Activated CD4-positive, alpha-beta T cell treated with anti-CD3 and anti-CD28 coated beads, Interleukin-2, amount 50 U/mL, for 16 hours (primary cell): ENCODE data around the gene MANEAL.

Experiments
- DNase-seq: peaks from one replicate; pipeline ENCODE4 v3.0.0-alpha.2; 2020

Gene MANEAL

GRCh38 chr1:37831109-37831508 is 37.5 kb downstream of the MANEAL start:
- no peak for DNase-seq

DNA sequence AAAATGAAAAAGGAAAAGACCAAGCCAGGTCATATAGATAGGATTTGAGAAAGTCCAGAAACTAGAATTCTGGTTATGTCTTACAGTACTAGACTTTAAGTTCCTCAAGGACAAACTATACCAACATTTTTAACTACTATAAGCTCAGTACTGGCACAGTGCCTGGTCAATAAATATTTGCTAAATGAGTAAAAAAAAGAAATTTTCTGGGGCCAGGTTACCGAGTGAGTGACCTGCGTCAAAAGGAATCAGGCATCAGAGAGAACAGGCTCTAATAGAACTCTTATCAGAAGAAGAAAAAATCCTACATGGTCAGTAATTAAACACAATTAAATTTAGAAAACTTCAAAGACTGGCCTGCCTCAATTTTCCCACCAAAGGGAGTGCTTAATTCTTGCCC is 38.2 kb downstream of the MANEAL start:
- DNase-seq = no peak

- no peak for DNase-seq
These were observed 43.1 kb downstream of the MANEAL start for GRCh38 chr1:37836788-37837187.

GRCh38 chr1:37839676-37840075 is 46.0 kb downstream of the MANEAL start:
- DNase-seq = no peak

DNA sequence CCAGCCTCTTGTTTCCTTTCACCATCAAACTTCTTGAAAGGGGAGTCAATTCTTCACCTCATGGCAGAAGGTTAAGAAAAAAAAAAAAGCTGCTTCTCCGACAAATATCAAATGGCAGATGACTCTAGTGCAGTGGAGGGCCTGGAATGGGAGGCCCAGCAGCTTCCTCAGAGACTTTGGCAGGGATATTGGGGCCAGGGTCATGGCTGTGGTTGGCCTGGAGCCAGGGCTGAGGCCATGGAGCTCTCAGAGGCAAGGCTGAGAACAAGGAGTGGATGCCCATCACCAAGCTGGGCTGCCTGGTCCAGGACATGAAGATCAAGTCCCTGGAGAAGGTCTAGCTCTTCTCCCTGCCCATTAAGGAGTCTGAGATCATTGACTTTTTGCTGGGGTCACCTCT is 47.1 kb downstream of the MANEAL start:
- DNase-seq = no peak

GRCh38 chr1:37841652-37842051 is 48.0 kb downstream of the MANEAL start:
- DNase-seq = no peak

- no peak for DNase-seq
These were observed 50.9 kb downstream of the MANEAL start for GRCh38 chr1:37844536-37844935.

GRCh38 chr1:37845049-37845646 is 51.5 kb downstream of the MANEAL start:
- no peak for DNase-seq

DNA sequence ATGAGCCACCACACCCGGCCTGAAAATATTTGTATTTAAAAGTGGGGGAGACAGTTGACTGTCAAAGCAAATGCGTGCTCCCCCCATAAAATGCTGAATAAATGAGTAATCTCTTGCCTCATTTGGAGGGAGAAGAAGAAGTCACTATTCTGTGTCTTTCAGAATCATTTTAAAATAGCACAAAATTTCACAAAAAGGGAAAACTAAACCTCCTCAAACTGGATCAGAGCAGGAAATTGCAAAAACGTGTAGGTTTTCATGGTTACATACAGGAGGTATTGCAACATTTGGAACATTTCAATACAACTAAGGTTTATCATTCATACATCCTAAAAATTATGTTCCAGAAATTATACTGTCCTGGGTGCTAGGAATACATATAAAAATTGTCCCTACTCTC is 52.1 kb downstream of the MANEAL start:
- DNase-seq = no peak

DNA sequence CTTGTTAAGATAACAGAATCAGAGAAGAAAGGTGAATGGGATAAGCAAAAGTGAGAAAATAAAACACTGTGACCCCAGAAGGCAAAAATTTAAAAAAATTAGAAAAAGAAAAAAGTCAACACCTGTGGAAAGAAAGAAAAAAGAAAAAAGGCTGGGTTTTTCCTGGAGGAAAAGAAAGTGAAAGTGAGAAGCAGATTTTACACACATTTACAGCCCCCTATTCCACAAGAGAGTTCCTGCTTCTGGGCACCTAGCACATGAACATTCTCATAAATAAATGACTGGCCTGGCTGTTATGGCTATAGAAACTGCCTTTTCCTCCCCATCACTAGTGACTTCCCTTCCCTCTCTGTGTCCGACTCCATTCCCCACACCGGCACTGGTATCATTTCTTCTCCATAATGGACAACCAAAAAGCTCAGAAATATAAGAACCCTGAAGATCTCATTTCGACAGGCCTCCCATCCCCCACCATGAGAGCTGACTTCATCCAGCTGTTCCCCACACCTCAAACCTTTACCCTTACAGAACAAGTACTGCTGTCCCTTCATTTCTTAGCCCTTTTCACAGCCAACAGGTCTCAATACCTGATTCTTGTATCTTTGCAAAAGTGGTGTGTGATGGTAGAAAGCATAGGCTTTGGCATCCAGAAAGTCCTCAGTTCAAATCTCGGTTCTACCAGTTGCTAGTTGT is 53.1 kb downstream of the MANEAL start:
- DNase-seq = no peak

DNA sequence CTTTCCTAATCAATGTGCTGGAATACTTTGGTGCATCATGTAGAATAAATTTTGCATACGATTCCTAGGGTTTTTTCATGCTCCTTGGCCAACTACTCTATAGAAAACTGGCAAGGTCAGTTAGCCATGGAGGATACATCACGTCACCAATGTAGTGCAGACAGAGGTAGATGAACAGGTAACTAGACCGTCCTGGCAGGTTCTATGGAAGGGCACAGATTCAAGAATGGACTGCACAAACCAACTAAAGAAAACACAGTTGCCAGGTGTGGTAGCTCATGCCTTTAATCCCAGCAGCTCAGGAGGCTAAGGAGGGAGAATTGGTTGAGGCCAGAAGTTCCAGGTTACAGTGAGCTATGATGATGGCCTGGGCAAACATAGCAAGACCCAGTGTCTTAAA is 55.8 kb downstream of the MANEAL start:
- DNase-seq = no peak

GRCh38 chr1:37850352-37850955 is 56.8 kb downstream of the MANEAL start:
- DNase-seq = no peak
